Measurements from ENCODE around the gene SLC44A4. TPM values are rescaled to one million over a fixed set of nuclear protein-coding genes. Genes with fewer than 3 reads are reported as not detected.

The SLC44A4 gene
- total RNA-seq, 2 donors from 2014 or later: 5.8 TPM; not detected in 1

DNA sequence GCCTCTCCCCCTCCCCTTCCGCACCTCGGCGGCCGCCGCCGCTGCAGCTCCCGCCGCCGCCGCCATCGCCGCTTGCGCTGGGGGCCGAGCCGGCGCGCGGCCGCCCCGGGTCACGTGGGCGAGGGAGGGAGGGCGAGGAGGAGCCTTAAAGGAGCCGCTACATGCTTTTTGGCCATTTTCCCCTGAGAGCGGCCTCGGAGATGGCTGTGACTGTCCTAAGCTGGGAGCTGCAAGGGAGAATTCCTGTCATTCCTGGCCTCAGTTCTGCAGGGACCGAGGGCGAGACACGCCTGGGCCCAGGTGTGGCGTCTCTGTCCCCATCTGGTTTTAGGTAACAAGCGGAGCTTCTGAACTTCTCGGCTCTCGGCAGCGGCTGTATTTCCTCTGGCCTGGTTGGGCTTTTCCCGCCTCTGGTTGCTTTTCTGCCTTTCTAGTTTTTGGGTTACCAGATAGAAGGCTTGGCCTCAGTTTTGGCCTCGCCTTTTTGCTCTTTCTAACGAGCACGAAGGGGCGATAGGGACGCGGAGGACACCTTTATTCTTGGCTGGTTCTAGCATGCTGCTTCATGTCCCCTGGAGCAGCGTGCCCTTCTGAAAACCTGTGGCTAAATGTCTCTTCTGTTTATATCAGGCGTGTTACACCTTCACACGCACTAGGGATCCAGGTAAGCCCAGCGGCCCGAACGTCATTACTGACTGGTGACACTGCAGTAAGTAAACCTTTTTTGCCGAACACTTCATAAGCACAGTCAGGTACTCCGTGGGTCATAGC, 19.0 kb upstream of the SLC44A4 start, which contains the start of gene EHMT2:
Gene EHMT2, minus strand, starts transcription at position 87 of the 771 bp plus-strand sequence. Its CDS starts 21 bp downstream, at position 66.
- DNase-seq (ENCODE audit: low spot score) (peak; percentile 36), ATAC-seq (ENCODE audit: insufficient number of reproducible peaks, low FRiP score, low read depth) (peak; percentile 39)
- no peaks in the 10 kb centered on the region for H3K27me3 ChIP-seq (replicated peaks; ENCODE audit: insufficient read depth)
- peaks cover 13 to 28% of the 10 kb centered on the region in 2 donors for H3K4me1 ChIP-seq (ENCODE audit: control insufficient read depth in 1 of 2, low read depth in 2 of 2)
- peak within 1 kb of the TSS; percentile 92 for H3K4me3 ChIP-seq
- peak within 1 kb of the TSS; percentile 65 to 82 for H3K27ac ChIP-seq
- peaks cover 13% of the 10 kb centered on the region for H3K36me3 ChIP-seq
- no peaks in the 10 kb centered on the region for H3K9me3 ChIP-seq
- TF ChIP-seq, protein P1, sequence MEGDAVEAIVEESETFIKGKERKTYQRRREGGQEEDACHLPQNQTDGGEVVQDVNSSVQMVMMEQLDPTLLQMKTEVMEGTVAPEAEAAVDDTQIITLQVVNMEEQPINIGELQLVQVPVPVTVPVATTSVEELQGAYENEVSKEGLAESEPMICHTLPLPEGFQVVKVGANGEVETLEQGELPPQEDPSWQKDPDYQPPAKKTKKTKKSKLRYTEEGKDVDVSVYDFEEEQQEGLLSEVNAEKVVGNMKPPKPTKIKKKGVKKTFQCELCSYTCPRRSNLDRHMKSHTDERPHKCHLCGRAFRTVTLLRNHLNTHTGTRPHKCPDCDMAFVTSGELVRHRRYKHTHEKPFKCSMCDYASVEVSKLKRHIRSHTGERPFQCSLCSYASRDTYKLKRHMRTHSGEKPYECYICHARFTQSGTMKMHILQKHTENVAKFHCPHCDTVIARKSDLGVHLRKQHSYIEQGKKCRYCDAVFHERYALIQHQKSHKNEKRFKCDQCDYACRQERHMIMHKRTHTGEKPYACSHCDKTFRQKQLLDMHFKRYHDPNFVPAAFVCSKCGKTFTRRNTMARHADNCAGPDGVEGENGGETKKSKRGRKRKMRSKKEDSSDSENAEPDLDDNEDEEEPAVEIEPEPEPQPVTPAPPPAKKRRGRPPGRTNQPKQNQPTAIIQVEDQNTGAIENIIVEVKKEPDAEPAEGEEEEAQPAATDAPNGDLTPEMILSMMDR (IDR thresholded peaks at IDR 0.05): no peak

DNA sequence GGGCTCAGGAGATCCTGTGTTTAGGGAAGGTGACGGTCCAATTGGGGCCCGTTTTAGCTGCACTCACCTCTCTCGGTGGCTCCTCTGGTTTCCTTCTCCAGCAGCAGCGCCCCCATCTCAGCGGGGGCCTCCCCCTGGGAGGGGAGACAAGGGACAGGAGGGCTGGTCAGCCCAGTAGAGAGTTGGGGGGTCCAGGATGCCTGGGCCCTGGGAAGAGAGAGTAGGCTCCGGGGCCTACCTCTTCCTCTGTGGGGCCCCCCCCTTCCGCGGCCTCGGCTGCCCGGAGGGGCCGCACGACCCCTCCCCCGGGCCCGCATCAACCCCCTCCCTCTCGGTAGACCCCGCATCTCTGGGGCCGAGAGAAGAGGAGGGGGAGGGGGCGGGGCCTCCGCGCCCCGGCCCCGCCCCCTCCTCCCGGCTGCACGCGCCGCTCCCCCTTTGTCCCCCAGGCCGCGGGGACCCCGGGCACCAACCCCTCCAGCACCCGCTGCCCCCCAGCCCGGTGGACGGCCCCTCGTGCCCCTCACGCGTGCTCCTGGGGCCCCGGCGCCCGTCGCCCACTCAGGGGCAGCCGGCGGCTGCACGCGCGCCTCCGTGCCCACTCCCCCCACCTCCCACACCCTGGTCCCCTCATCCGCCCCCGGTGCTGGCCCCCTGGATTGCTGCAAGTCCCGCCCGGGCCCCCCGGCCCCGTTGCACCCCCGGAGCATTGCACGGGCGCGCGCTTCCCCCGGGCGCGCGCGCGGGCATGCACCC, 18.2 kb upstream of the SLC44A4 start:
- H3K4me1 ChIP-seq (ENCODE audit: control insufficient read depth in 1 of 2, low read depth in 2 of 2): peaks cover 10 to 23% of the 10 kb centered on the region in 2 donors
- TF ChIP-seq, protein P1 (IDR thresholded peaks at IDR 0.05): no peak
- H3K27ac ChIP-seq: peak overlapping the region; percentile 46 to 73
- ATAC-seq (ENCODE audit: insufficient number of reproducible peaks, low FRiP score, low read depth) (no peak), DNase-seq (ENCODE audit: low spot score) (no peak)
- H3K9me3 ChIP-seq: no peaks in the 10 kb centered on the region
- H3K27me3 ChIP-seq (replicated peaks; ENCODE audit: insufficient read depth): no peaks in the 10 kb centered on the region
- H3K36me3 ChIP-seq: peaks cover 19% of the 10 kb centered on the region
- H3K4me3 ChIP-seq: peak overlapping the region; percentile 92

DNA sequence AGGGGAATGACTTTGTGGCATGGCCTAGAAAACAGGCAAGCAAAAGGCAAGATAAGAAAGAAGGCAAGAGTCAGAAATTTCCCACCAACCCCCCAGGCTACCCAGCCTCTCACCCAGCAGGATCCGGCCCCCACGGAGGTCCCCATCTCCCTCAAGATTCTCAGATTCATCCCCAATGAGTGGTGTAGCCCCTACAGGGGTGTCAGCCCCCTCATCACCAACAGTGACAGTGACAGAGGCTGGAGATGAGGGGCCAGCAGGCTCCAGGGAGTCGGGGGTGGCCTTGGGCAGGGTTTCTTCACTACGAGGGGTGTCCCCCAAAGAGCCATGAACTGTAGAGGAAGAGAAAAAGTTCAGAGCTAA, 17.7 kb upstream of the SLC44A4 start:
- no peak for DNase-seq (ENCODE audit: low spot score)
- peak overlapping the region; percentile 92 for H3K4me3 ChIP-seq
- peak overlapping the region; percentile 46 to 73 for H3K27ac ChIP-seq
- H3K9me3 ChIP-seq: no peaks in the 10 kb centered on the region
- ATAC-seq (ENCODE audit: insufficient number of reproducible peaks, low FRiP score, low read depth): no peak
- peaks cover 19% of the 10 kb centered on the region for H3K36me3 ChIP-seq
- TF ChIP-seq, protein P1 (IDR thresholded peaks at IDR 0.05): no peak
- no peaks in the 10 kb centered on the region for H3K27me3 ChIP-seq (replicated peaks; ENCODE audit: insufficient read depth)
- peaks cover 10 to 23% of the 10 kb centered on the region in 2 donors for H3K4me1 ChIP-seq (ENCODE audit: control insufficient read depth in 1 of 2, low read depth in 2 of 2)

DNA sequence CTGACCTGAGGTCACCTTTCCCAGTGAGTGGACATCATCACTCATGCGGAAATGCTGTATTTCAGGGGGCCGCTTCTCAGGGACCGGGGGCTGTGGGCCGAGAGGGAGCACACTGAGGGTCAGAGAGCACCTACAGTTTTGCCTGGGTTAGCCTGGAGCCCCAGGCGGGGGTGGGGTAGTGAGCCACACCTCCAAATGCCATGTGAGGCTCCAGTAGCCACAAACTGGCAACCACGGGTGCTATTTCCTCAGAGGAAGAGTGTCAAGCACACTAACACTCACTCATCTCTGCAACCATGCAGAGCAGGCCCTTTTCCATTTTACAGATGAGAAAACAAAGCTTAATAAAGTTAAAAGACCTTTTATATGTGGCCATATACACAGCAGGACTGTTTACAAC, 14.0 kb upstream of the SLC44A4 start:
- no peak overlapping the region for H3K4me3 ChIP-seq
- no peaks in the 10 kb centered on the region for H3K27me3 ChIP-seq (replicated peaks; ENCODE audit: insufficient read depth)
- no peak overlapping the region for H3K27ac ChIP-seq
- DNase-seq (ENCODE audit: low spot score) (no peak), ATAC-seq (ENCODE audit: insufficient number of reproducible peaks, low FRiP score, low read depth) (no peak)
- peaks cover 6% of the 10 kb centered on the region in 2 donors for H3K4me1 ChIP-seq (ENCODE audit: control insufficient read depth in 1 of 2, low read depth in 2 of 2)
- peaks cover 41% of the 10 kb centered on the region for H3K36me3 ChIP-seq
- TF ChIP-seq, protein P1 (IDR thresholded peaks at IDR 0.05): no peak
- no peaks in the 10 kb centered on the region for H3K9me3 ChIP-seq

DNA sequence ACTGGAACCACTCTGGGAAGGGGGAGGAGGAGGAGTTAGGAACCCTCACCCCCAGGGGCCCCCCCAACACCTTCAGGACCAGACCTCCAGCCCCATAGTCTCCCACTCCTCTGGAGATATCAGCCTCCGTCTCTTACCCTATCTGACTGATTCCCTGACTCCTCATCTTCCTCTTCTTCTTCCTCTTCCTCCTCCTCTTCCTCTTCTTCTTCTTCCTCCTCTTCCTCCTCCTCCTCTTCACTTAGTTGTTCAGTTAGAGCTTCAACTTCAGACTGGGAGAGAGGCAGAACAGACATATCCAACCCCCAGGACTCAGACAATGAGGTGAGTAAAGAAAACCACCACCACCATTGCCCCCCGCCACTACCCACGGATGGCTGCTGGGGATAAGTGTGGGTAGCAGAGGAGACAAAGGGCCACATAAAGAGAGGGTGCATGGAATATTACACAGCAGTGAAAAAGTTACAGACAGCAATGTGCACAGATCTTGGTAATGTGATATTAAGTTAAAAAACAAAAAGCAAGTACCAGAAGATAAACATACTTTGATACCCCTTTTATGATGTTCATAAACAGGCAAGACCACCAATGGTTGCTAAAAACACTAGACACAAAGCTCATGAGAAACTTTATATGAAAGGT, 10.7 kb upstream of the SLC44A4 start:
- DNase-seq (ENCODE audit: low spot score): no peak
- H3K4me3 ChIP-seq: no peak overlapping the region
- TF ChIP-seq, protein P1 (IDR thresholded peaks at IDR 0.05): no peak
- H3K27ac ChIP-seq: no peak overlapping the region
- H3K9me3 ChIP-seq: no peaks in the 10 kb centered on the region
- peaks cover 66% of the 10 kb centered on the region for H3K36me3 ChIP-seq
- H3K4me1 ChIP-seq (ENCODE audit: control insufficient read depth in 1 of 2, low read depth in 2 of 2): no peaks in the 10 kb centered on the region
- ATAC-seq (ENCODE audit: insufficient number of reproducible peaks, low FRiP score, low read depth): no peak
- H3K27me3 ChIP-seq (replicated peaks; ENCODE audit: insufficient read depth): no peaks in the 10 kb centered on the region
